ENCODE measurements around the gene CMSS1.
"Not testable (repeated sequence)": the region's sequence is repeated elsewhere in the genome, so short reads cannot be mapped to it uniquely, and the experiment has no call there.

DNA sequence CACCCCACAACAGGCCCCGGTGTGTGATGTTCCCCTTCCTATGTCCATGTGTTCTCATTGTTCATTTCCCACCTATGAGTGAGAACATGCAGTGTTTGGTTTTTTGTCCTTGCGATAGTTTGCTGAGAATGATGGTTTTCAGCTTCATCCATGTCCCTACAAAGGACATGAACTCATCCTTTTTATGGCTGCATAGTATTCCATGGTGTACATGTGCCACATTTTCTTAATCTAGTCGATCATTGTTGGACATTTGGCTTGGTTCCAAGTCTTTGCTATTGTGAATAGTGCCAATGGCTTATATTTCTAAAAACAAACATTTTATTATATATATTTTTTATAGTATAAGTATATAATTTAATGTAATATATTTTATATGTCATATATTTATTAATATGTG is 233.9 kb downstream of the CMSS1 start:
- TF ChIP-seq, protein P1, sequence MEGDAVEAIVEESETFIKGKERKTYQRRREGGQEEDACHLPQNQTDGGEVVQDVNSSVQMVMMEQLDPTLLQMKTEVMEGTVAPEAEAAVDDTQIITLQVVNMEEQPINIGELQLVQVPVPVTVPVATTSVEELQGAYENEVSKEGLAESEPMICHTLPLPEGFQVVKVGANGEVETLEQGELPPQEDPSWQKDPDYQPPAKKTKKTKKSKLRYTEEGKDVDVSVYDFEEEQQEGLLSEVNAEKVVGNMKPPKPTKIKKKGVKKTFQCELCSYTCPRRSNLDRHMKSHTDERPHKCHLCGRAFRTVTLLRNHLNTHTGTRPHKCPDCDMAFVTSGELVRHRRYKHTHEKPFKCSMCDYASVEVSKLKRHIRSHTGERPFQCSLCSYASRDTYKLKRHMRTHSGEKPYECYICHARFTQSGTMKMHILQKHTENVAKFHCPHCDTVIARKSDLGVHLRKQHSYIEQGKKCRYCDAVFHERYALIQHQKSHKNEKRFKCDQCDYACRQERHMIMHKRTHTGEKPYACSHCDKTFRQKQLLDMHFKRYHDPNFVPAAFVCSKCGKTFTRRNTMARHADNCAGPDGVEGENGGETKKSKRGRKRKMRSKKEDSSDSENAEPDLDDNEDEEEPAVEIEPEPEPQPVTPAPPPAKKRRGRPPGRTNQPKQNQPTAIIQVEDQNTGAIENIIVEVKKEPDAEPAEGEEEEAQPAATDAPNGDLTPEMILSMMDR (conservative IDR thresholded peaks at IDR 0.05; ENCODE audit: low read length): not testable (repeated sequence)
- not testable (repeated sequence) for TF ChIP-seq EZH2phosphoT487 (IDR thresholded peaks at IDR 0.05; ENCODE audit: borderline replicate concordance)

Measured in Loucy (cell line).